CD4-positive, CD25-positive, alpha-beta regulatory T cell (primary cell): Measurements from ENCODE around the gene ZNF662. TPM values are rescaled to one million over a fixed set of nuclear protein-coding genes. Genes with fewer than 3 reads are reported as not detected.

Source experiments
- ATAC-seq, 2 donors: fragments of 150-1000 bp; cut with Tn5 transposase; one replicate each; pipeline ENCODE4 v1.10.0; 2021; ENCODE audit warnings: low read depth in 2 of 2, moderate number of reproducible peaks in 2 of 2, moderate library complexity in 1 of 2
- DNase-seq, 3 donors: peaks; one replicate each; pipeline versions ENCODE4 v3.0.0 to v3.0.0-alpha.2; 2012 to 2022; ENCODE audit warnings: mixed read lengths in 1 of 3
- H3K27ac ChIP-seq: one replicate; pipeline ENCODE4 v1.7.0; 2013; ENCODE audit warnings: mild to moderate bottlenecking, low read length; ENCODE audit not compliant: insufficient read depth, poor library complexity, severe bottlenecking
- H3K27me3 ChIP-seq: one replicate; pipeline ENCODE4 v1.7.0; 2013; ENCODE audit warnings: low read length; ENCODE audit not compliant: control insufficient read depth, insufficient read depth
- H3K36me3 ChIP-seq: one replicate; pipeline ENCODE4 v1.7.0; 2013; ENCODE audit warnings: mild to moderate bottlenecking, low read length, moderate library complexity; ENCODE audit not compliant: control insufficient read depth, insufficient read depth
- H3K4me1 ChIP-seq: 2 replicates; pipeline ENCODE4 v1.7.0; 2013; ENCODE audit warnings: mild to moderate bottlenecking, low read length; ENCODE audit not compliant: insufficient read depth, control insufficient read depth, poor library complexity, severe bottlenecking
- H3K4me3 ChIP-seq: one replicate; pipeline ENCODE4 v1.7.0; 2013; ENCODE audit warnings: low read depth, mild to moderate bottlenecking, low read length, moderate library complexity
- H3K9me3 ChIP-seq, 2 experiments: 1 replicate in 1 of 2; 2 replicates in 1 of 2; pipeline ENCODE4 v1.7.0; 2013; ENCODE audit warnings: low read length in 2 of 2, mild to moderate bottlenecking in 1 of 2, moderate library complexity in 1 of 2; ENCODE audit not compliant: control insufficient read depth in 2 of 2
- H3K27ac Mint-ChIP-seq, 3 donors: one replicate each; pipeline ENCODE4 v1.8.0; 2020 to 2022; ENCODE audit warnings: mild to moderate bottlenecking in 3 of 3, mixed read lengths in 3 of 3, moderate library complexity in 2 of 3
- H3K27me3 Mint-ChIP-seq: one replicate; pipeline ENCODE4 v1.8.0; 2022; ENCODE audit warnings: mild to moderate bottlenecking, mixed read lengths
- H3K36me3 Mint-ChIP-seq: one replicate; pipeline ENCODE4 v1.8.0; 2020; ENCODE audit warnings: mixed read lengths
- H3K4me1 Mint-ChIP-seq, 4 donors: one replicate each; pipeline ENCODE4 v1.8.0; 2020 to 2022; ENCODE audit warnings: mixed read lengths in 4 of 4, mild to moderate bottlenecking in 1 of 4
- H3K4me3 Mint-ChIP-seq, 4 donors: one replicate each; pipeline ENCODE4 v1.8.0; 2020 to 2022; ENCODE audit warnings: mild to moderate bottlenecking in 4 of 4, mixed read lengths in 4 of 4, moderate library complexity in 3 of 4
- H3K9me3 Mint-ChIP-seq, 7 donors: one replicate each; pipeline ENCODE4 v1.8.0; 2020 to 2022; ENCODE audit warnings: mixed read lengths in 7 of 7, mild to moderate bottlenecking in 3 of 7, moderate library complexity in 2 of 7
- polyA plus RNA-seq, 4 donors: library from polyadenylated mRNA; unstranded; fragments of 300-500 nt; fragmentation: Illumina TruSeq; gene quantifications; one replicate each; pipeline ENCODE4 v1.2.3, GENCODE V29; 2021
- total RNA-seq: library from RNA; stranded (reverse); gene quantifications from one replicate; pipeline ENCODE4 v1.2.3, GENCODE V29; 2022

Gene ZNF662
- total and polyA plus RNA-seq, 5 donors from 2014 or later: 0.41 to 1.3 (median 0.72) TPM

- Mint-ChIP-seq H3K4me1 (peaks cover 0 to 7% (median 0%) of the 10 kb centered on the region in 4 donors), H3K9me3 (no peaks in the 10 kb centered on the region), H3K27me3 (peaks cover 9% of the 10 kb centered on the region), H3K36me3 (no peaks in the 10 kb centered on the region), H3K4me3 (no peak overlapping the region), H3K27ac (no peak overlapping the region)
- Histone ChIP-seq H3K4me1 (no peaks in the 10 kb centered on the region), H3K27me3 (no peaks in the 10 kb centered on the region), H3K4me3 (no peak overlapping the region), H3K27ac (no peak overlapping the region), H3K36me3 (no peaks in the 10 kb centered on the region), H3K9me3 (no peaks in the 10 kb centered on the region)
- ATAC-seq (no peak), DNase-seq (no peak)
These were observed 33.2 kb upstream of the ZNF662 start for GRCh38 chr3:42872718-42873117.

DNA sequence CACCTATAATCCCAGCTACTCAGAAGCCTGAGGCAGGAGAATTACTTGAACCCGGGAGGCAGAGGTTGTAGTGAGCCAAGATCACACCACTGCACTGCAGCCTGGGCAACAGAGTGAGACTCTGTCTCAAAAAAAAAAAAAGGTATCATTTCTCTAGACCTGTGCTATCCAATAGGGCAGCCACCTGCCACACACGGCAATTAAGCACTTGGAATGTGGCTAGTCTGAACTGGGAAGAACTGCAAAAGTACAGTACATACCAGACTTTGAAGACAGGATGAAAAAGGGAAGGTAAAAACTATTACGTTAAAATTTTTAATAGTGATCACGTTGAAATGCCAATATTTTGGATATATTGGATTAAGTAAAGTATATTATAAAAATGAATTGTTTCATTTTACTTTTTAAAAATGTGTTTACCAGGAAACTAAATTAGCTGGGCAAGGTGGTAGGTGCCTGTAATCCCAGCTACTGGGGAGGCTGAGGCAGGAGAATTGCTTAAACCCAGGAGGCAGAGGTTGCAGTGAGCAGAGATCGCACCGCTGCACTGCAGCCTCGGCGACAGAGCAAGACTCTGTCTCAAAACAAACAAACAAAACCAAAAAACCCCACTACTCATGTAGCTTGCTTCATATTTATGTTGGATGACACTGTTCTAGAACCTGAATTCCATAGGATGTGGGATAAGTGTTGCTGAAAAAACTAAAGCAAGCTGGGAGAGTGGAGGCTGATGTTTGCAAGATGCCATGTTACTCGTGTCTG is 32.5 kb upstream of the ZNF662 start:
- Histone ChIP-seq H3K36me3 (no peaks in the 10 kb centered on the region), H3K27ac (no peak overlapping the region), H3K9me3 (no peaks in the 10 kb centered on the region), H3K27me3 (no peaks in the 10 kb centered on the region), H3K4me3 (no peak overlapping the region), H3K4me1 (no peaks in the 10 kb centered on the region)
- no peak for DNase-seq
- Mint-ChIP-seq H3K27me3 (peaks cover 9% of the 10 kb centered on the region), H3K4me3 (no peak overlapping the region), H3K36me3 (no peaks in the 10 kb centered on the region), H3K4me1 (peaks cover 0 to 7% (median 0%) of the 10 kb centered on the region in 4 donors), H3K9me3 (no peaks in the 10 kb centered on the region), H3K27ac (no peak overlapping the region)
- no peak for ATAC-seq

GRCh38 chr3:42874749-42875148 is 31.2 kb upstream of the ZNF662 start:
- H3K27ac Mint-ChIP-seq: no peak overlapping the region
- DNase-seq (no peak), ATAC-seq (no peak)
- no peaks in the 10 kb centered on the region for H3K9me3 ChIP-seq
- no peaks in the 10 kb centered on the region for H3K36me3 ChIP-seq
- no peak overlapping the region for H3K27ac ChIP-seq
- peaks cover 0 to 7% (median 0%) of the 10 kb centered on the region in 4 donors for H3K4me1 Mint-ChIP-seq
- H3K9me3 Mint-ChIP-seq: no peaks in the 10 kb centered on the region
- no peaks in the 10 kb centered on the region for H3K4me1 ChIP-seq
- peaks cover 9% of the 10 kb centered on the region for H3K27me3 Mint-ChIP-seq
- H3K36me3 Mint-ChIP-seq: no peaks in the 10 kb centered on the region
- no peak overlapping the region for H3K4me3 Mint-ChIP-seq
- H3K27me3 ChIP-seq: no peaks in the 10 kb centered on the region
- no peak overlapping the region for H3K4me3 ChIP-seq

DNA sequence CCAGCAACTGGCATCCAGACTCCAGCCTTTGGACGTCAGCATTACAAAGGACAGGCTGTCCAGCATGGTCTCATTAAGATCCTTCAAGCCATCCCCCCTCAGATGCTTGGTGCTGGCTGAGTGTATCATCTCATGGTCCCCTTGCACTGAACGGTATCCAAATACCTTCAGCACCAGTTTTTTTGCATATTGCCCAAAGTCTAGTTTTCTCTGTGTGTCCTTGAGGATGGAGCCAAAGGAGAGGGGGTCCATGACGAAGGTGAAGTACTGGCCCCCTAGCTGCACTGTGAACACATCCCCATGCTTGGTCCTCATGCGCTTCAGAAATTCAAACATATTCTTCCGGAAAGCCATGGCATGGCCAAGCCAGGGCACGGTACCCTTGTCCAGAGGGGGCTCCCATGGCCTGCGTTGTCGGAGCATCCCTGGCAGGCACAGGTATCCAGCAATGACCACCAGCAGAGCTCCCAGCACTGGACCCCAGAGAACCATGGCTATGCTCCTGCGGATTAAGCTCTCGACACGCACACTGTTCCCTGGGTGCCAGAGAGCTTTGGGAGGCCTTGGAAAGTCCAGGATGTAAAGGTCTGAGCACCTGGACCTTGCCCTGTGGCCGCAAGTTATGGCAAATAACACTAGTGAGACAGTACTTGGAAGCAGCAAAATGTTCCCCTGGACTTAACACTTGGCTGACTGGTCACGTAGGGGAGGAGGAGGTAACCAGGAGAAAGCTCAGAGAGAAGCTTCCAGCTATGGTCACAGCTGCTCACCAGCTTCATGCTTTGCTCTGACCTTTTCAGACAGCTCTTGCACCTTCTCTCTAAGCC is 30.4 kb upstream of the ZNF662 start, which contains the start of gene CYP8B1:
Gene CYP8B1 (minus strand): TSS at position 555 of the 827 bp plus-strand sequence. CDS start 63 bp downstream, at position 492.
- Histone ChIP-seq H3K27me3 (no peaks in the 10 kb centered on the region), H3K4me1 (peaks cover 3% of the 10 kb centered on the region), H3K27ac (no peak within 1 kb of the TSS), H3K4me3 (no peak within 1 kb of the TSS), H3K9me3 (no peaks in the 10 kb centered on the region), H3K36me3 (no peaks in the 10 kb centered on the region)
- no peaks in the 10 kb centered on the region for H3K9me3 Mint-ChIP-seq
- H3K27ac Mint-ChIP-seq: peak within 1 kb of the TSS in 1 of 3 donors; percentile 6
- no peaks in the 10 kb centered on the region for H3K36me3 Mint-ChIP-seq
- H3K4me3 Mint-ChIP-seq: no peak within 1 kb of the TSS
- H3K27me3 Mint-ChIP-seq: peaks cover 9% of the 10 kb centered on the region
- H3K4me1 Mint-ChIP-seq: peaks cover 0 to 7% (median 3%) of the 10 kb centered on the region in 4 donors
- no peak for DNase-seq
- ATAC-seq: no peak

DNA sequence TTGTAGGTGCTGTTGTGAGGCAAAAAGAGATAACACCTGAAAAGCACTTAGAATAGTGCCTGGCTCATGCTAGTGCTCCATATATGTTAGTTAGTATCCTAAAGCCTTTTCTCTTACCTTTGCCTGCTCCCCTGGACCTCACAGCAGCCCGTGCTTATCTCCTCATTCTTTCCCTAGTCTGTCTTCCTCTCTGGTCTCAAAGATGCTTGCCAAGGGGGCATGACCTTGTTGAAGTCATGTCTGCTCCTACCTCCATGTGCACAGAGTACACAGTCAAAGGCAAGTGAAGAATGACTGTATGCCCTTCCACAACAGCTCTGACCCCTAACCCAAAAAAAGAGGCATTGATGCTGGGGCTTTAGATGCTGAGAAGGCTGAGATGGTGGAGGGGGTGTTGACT is 29.5 kb upstream of the ZNF662 start:
- H3K4me1 ChIP-seq: peaks cover 11% of the 10 kb centered on the region
- peaks cover 9% of the 10 kb centered on the region for H3K27me3 Mint-ChIP-seq
- no peaks in the 10 kb centered on the region for H3K36me3 ChIP-seq
- no peaks in the 10 kb centered on the region for H3K9me3 ChIP-seq
- no peak overlapping the region for H3K27ac ChIP-seq
- H3K9me3 Mint-ChIP-seq: no peaks in the 10 kb centered on the region
- no peaks in the 10 kb centered on the region for H3K27me3 ChIP-seq
- H3K36me3 Mint-ChIP-seq: no peaks in the 10 kb centered on the region
- H3K27ac Mint-ChIP-seq: peak overlapping the region in 1 of 3 donors; percentile 6
- no peak for DNase-seq
- peaks cover 5 to 13% (median 7%) of the 10 kb centered on the region in 4 donors for H3K4me1 Mint-ChIP-seq
- ATAC-seq: no peak
- no peak overlapping the region for H3K4me3 Mint-ChIP-seq
- H3K4me3 ChIP-seq: no peak overlapping the region

- Mint-ChIP-seq H3K4me1 (peaks cover 6 to 15% (median 11%) of the 10 kb centered on the region in 4 donors), H3K4me3 (no peak overlapping the region), H3K27ac (no peak overlapping the region), H3K27me3 (peaks cover 9% of the 10 kb centered on the region), H3K9me3 (no peaks in the 10 kb centered on the region), H3K36me3 (no peaks in the 10 kb centered on the region)
- H3K4me3 ChIP-seq: no peak overlapping the region
- ATAC-seq: no peak
- no peaks in the 10 kb centered on the region for H3K9me3 ChIP-seq
- peaks cover 13% of the 10 kb centered on the region for H3K4me1 ChIP-seq
- DNase-seq: no peak
- H3K27ac ChIP-seq: no peak overlapping the region
- no peaks in the 10 kb centered on the region for H3K27me3 ChIP-seq
- no peaks in the 10 kb centered on the region for H3K36me3 ChIP-seq
These were observed 28.8 kb upstream of the ZNF662 start for GRCh38 chr3:42876940-42877720.

DNA sequence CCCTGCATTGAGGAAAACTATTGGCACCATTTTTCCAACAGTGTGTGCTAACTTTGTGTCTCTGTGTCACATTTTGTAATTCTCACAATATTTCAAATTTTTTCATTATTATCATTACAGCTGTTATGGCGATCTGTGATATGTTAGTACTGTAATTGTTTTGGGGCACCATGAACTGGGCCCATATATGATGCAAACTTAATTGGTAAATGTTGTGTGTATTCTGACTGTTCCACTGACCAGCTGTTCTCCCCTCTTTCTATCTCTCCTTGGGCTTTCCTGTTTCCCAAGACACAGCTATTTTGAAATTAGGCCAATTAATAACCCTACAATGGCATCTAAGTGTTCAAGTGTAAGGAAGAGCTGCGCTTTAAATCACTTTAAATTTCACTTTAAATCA is 28.1 kb upstream of the ZNF662 start:
- Histone ChIP-seq H3K4me1 (peaks cover 13% of the 10 kb centered on the region), H3K27ac (no peak overlapping the region), H3K4me3 (no peak overlapping the region), H3K36me3 (no peaks in the 10 kb centered on the region), H3K9me3 (no peaks in the 10 kb centered on the region), H3K27me3 (no peaks in the 10 kb centered on the region)
- ATAC-seq: no peak
- Mint-ChIP-seq H3K36me3 (no peaks in the 10 kb centered on the region), H3K27me3 (peaks cover 5% of the 10 kb centered on the region), H3K27ac (no peak overlapping the region), H3K4me3 (no peak overlapping the region), H3K9me3 (no peaks in the 10 kb centered on the region), H3K4me1 (peaks cover 6 to 15% (median 11%) of the 10 kb centered on the region in 4 donors)
- DNase-seq: no peak
